ENCODE data around the gene PITX2. TPM values are rescaled to one million over a fixed set of nuclear protein-coding genes. Genes with fewer than 3 reads are reported as not detected.

The PITX2 gene
- total and polyA plus RNA-seq, 2 of the 8 experiments (the other 6 are each of a cell fraction or from before 2014, with no cell fraction given): 0.09 to 0.67 TPM

DNA sequence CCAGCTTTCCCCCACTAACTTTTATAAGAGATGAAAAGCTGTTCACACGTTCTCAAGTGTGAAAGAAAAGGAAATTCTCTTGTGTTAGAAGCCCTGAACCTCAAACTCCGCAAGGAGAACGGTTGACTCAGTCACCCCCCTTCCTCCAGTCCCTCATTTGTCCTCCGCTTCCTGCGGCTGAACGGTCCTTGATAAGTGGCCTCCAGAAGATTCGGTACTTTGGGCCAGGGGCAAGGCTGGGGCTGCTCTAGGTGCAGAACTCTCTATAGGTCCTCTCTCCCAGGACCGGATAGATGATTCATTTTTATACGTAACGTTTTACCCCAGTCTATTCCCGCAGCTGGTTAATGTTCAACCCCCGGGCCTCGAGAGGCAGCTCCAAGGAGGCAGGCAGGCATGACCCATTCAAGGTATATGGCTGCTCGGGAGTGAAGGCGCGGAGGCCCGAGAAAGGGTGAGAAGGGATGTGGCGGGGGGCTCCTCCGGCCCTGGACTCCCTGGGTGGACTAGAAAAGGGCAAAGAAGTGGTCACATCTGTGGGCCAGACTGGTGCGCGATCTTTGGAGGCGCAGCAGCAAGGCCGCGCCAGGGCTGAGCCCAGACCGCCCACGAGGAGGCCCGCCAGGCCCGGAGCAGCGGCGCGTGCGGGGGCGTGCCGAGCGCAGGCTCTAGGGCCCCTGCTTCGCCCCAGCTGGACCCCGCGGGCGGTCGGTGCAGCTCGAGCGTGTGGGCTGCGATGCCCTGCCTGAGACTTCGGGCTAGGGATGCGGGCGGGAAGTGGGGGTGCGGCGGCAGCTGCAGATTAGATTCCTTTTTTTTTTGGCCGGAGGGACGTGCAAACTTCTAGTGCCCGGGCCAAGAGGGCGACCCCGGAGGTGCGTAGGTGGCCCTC, 11.7 kb downstream of the PITX2 start:
- H3K4me1 ChIP-seq (replicated peaks in 1 of 4; ENCODE audit: control insufficient read depth in 3 of 4, insufficient read depth in 4 of 4, low read length in 3 of 4): peaks cover under 1 to 23% (median 6%) of the 10 kb centered on the region in 4 experiments
- DNase-seq (ENCODE audit: low read depth in 1 of 2, low spot score in 2 of 2): no peak

More for the DNA sequence above, 11.7 kb downstream of the PITX2 start:
- no peak overlapping the region for H2BK5ac ChIP-seq (ENCODE audit: low read depth, low read length)
- TF ChIP-seq RNF2 (IDR thresholded peaks at IDR 0.05; ENCODE audit: borderline replicate concordance, low read depth, low read length, missing control alignments, poor library complexity, severe bottlenecking) (peak; percentile 48), TCF12 (IDR thresholded peaks at IDR 0.05; ENCODE audit: low read depth, low read length) (no peak), SUZ12 (IDR thresholded peaks at IDR 0.05; ENCODE audit: low read length) (peak; percentile 74), EGR1 (IDR thresholded peaks at IDR 0.05; ENCODE audit: borderline replicate concordance, low read depth, low read length) (peak; percentile 68; the same call in 1 of the 2 replicates), FOSL1 (IDR thresholded peaks at IDR 0.05; ENCODE audit: insufficient read depth, low read depth, low read length) (no peak), EZH2 (IDR thresholded peaks at IDR 0.05; ENCODE audit: low read depth, low read length, severe bottlenecking) (peak; percentile 50)
- peak overlapping the region in 2 of 4 experiments; percentile 8 to 37; a peak in 3 of 8 replicates for H3K4me3 ChIP-seq (ENCODE audit: extremely low read depth in 1 of 4, insufficient read depth in 2 of 4, low read depth in 3 of 4, low read length in 4 of 4)
- peak overlapping the region; percentile 47 to 69 for H3K4me2 ChIP-seq (ENCODE audit: insufficient read depth in 1 of 2, low read depth in 2 of 2, low read length in 2 of 2)
- WGBS, 2 experiments (ENCODE audit: extremely low coverage in 1 of 2, insufficient coverage in 1 of 2, insufficient read length in 1 of 2, insufficient replicate concordance in 2 of 2, low coverage in 1 of 2, low lambda C conversion rate in 2 of 2, missing lambda C conversion rate in 1 of 2): 28% methylated on average over 38 of the region's 54 CpGs; no CpG with 5 or more reads in 1 of the 2 experiments
- H3K23me2 ChIP-seq (ENCODE audit: low read depth, low read length): peaks cover 12% of the 10 kb centered on the region; the same call in 1 of the 2 replicates
- H2BK20ac ChIP-seq (ENCODE audit: low read length): no peak overlapping the region
- no peak overlapping the region for H2AFZ ChIP-seq (ENCODE audit: low read length)
- peaks cover 0 to 19% of the 10 kb centered on the region in 2 experiments for H4K20me1 ChIP-seq (replicated peaks in 1 of 2; ENCODE audit: control insufficient read depth in 1 of 2, insufficient read depth in 2 of 2, low read length in 2 of 2)
- H3K23ac ChIP-seq (ENCODE audit: insufficient read length): no peak overlapping the region
- no peaks in the 10 kb centered on the region for H3K79me1 ChIP-seq (ENCODE audit: low read depth, low read length)
- no peaks in the 10 kb centered on the region for H3K36me3 ChIP-seq (ENCODE audit: control insufficient read depth in 2 of 4, insufficient read depth in 4 of 4, low read length in 3 of 4)
- no peak overlapping the region for H2BK120ac ChIP-seq (replicated peaks; ENCODE audit: low read depth, low read length)
- no peak overlapping the region; the same call in 1 of the 2 replicates for H2BK12ac ChIP-seq (ENCODE audit: low read depth, low read length)
- CTCF ChIA-PET (ENCODE audit: partially characterized antibody): interaction anchor here (0.7 to 2.0 kb wide), 6 partner anchors 10 to 359 kb away, joined by 3 to 6 read pairs (median 4); no protein-coding TSS in a partner anchor
- POLR2A ChIA-PET (ENCODE audit: partially characterized antibody): no interaction called here
- no peaks in the 10 kb centered on the region for H3K9me3 ChIP-seq (ENCODE audit: insufficient read depth in 2 of 2, low read depth in 1 of 2, low read length in 1 of 2)
- H3K79me2 ChIP-seq (ENCODE audit: control insufficient read depth in 1 of 2, insufficient read depth in 2 of 2, low read length in 2 of 2): no peaks in the 10 kb centered on the region
- no peak overlapping the region for H3K18ac ChIP-seq (ENCODE audit: extremely low read depth, low read length)
- H3K56ac ChIP-seq (replicated peaks; ENCODE audit: insufficient read length, low read depth, low read length): no peak overlapping the region
- H4K5ac ChIP-seq (ENCODE audit: insufficient read length, low read depth, low read length): no peak overlapping the region
- no peak overlapping the region for H2AK5ac ChIP-seq (ENCODE audit: low read depth, low read length)
- H3K27me3 ChIP-seq (replicated peaks in 1 of 4; ENCODE audit: control insufficient read depth in 3 of 4, extremely low read depth in 1 of 4, insufficient read depth in 3 of 4, low read length in 3 of 4): peaks cover 50 to 83% (median 75%) of the 10 kb centered on the region in 4 experiments
- H2BK15ac ChIP-seq (ENCODE audit: low read length): no peak overlapping the region
- H4K8ac ChIP-seq (ENCODE audit: extremely low read depth, insufficient read depth, low read length): peak overlapping the region; percentile 53
- H3K9ac ChIP-seq (replicated peaks in 1 of 4; ENCODE audit: extremely low read depth in 1 of 4, low read depth in 3 of 4, low read length in 3 of 4): no peak overlapping the region
- H3K4ac ChIP-seq (replicated peaks; ENCODE audit: insufficient read length, low read depth, low read length): no peak overlapping the region
- H3K14ac ChIP-seq (ENCODE audit: insufficient read length): no peak overlapping the region
- FAIRE-seq: no peak
- no peak overlapping the region for H3K27ac ChIP-seq (ENCODE audit: low read depth, low read length)
- no peak overlapping the region for H4K91ac ChIP-seq (replicated peaks; ENCODE audit: insufficient read length, low read length)
